OCI-M2 (cell line): ENCODE results near the gene SLC1A1.

Source experiments
- DNase-seq: peaks from one replicate; lab custom pipeline; 2025; ENCODE audit not compliant: unreplicated experiment; lab: John Stamatoyannopoulos, UW

Gene SLC1A1

GRCh38 chr9:4489919-4490704 is at the start of gene SLC1A1:
SLC1A1 (plus strand) TSS chr9:4490468; CDS start chr9:4490680, 212 bp downstream.
- no peak for DNase-seq

GRCh38 chr9:4442806-4443205 is 47.5 kb upstream of the SLC1A1 start:
- DNase-seq, result no peak

- DNase-seq, result no peak
These were observed 46.8 kb upstream of the SLC1A1 start for GRCh38 chr9:4443439-4443838.

GRCh38 chr9:4461437-4461836 is 28.8 kb upstream of the SLC1A1 start:
- DNase-seq, result no peak

GRCh38 chr9:4463824-4464223 is 26.4 kb upstream of the SLC1A1 start:
- DNase-seq, result no peak

- no peak for DNase-seq
These were observed 25.3 kb upstream of the SLC1A1 start for GRCh38 chr9:4464911-4465513.

- no peak for DNase-seq
These were observed 24.4 kb upstream of the SLC1A1 start for GRCh38 chr9:4465910-4466309.

- no peak for DNase-seq
These were observed 15.0 kb upstream of the SLC1A1 start for GRCh38 chr9:4475301-4475700.

- no peak for DNase-seq
These were observed 4.1 kb upstream of the SLC1A1 start for GRCh38 chr9:4486176-4486575.

GRCh38 chr9:4489562-4489918 is 728 bp upstream of the SLC1A1 start:
- no peak for DNase-seq

- no peak for DNase-seq
These were observed 697 bp downstream of the SLC1A1 start for GRCh38 chr9:4490705-4491625.

GRCh38 chr9:4491626-4491975 is 1.3 kb downstream of the SLC1A1 start:
- no peak for DNase-seq

GRCh38 chr9:4494332-4494731 is 4.1 kb downstream of the SLC1A1 start:
- no peak for DNase-seq

GRCh38 chr9:4494806-4495205 is 4.5 kb downstream of the SLC1A1 start:
- DNase-seq, result no peak

- DNase-seq, result no peak
These were observed 5.3 kb downstream of the SLC1A1 start for GRCh38 chr9:4495537-4495936.

GRCh38 chr9:4496497-4496896 is 6.2 kb downstream of the SLC1A1 start:
- no peak for DNase-seq

- DNase-seq, result no peak
These were observed 7.1 kb downstream of the SLC1A1 start for GRCh38 chr9:4497395-4497794.

- DNase-seq, result no peak
These were observed 7.6 kb downstream of the SLC1A1 start for GRCh38 chr9:4497855-4498254.

GRCh38 chr9:4499917-4500316 is 9.6 kb downstream of the SLC1A1 start:
- DNase-seq, result no peak

- no peak for DNase-seq
These were observed 10.9 kb downstream of the SLC1A1 start for GRCh38 chr9:4501147-4501507.

- DNase-seq, result no peak
These were observed 12.2 kb downstream of the SLC1A1 start for GRCh38 chr9:4502444-4502843.

GRCh38 chr9:4503103-4503502 is 12.8 kb downstream of the SLC1A1 start:
- DNase-seq, result no peak
